SK-N-MC (cell line): ENCODE measurements around the gene COL4A5.

Experiments used
- EZH2 ChIP-seq: fragments of 200-600 bp; sonication (generic); IDR thresholded peaks from one replicate; pipeline ENCODE4 v1.6.1; 2017; ENCODE audit warnings: antibody characterized with exemption
- FOXP2 ChIP-seq: optimal IDR thresholded peaks from 2 replicates; pipeline ENCODE3; 2011; ENCODE audit warnings: mild to moderate bottlenecking, moderate library complexity; ENCODE audit not compliant: insufficient read depth; ENCODE audit errors: extremely low read length, control extremely low read depth
- POLR2AphosphoS5 ChIP-seq: IDR thresholded peaks from 2 replicates; pipeline ENCODE4 v1.6.1; 2012; ENCODE audit warnings: mild to moderate bottlenecking, low read depth, low read length, borderline replicate concordance

DNA sequence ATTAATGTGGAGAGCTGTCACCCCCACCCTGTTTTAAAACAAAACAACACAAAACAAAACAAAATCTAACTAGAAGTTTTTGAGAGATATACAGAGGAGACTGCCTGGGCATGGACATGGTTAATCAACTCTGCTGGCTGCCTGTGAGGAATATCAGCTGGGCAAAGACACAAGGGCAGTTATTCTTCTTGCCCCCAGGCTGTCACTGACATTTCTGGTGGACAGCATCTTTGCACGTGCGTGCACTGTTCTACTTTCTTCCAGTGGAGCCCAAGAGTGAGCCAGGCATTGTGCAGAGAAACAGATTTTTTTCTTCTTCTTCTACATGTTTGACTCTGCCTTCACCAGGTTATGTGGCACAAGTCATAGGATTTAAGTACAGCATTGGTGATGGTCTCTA, 282.9 kb downstream of the COL4A5 start:
- TF ChIP-seq POLR2AphosphoS5 (no peak), EZH2 (no peak), FOXP2 (no peak)
